ENCODE results near the gene CACNA1D. TPM values are rescaled to one million over a fixed set of nuclear protein-coding genes. Genes with fewer than 3 reads are reported as not detected.
"Not testable (repeated sequence)": the region's sequence is repeated elsewhere in the genome, so short reads cannot be mapped to it uniquely, and the experiment has no call there.

The CACNA1D gene
- total RNA-seq, 1 experiment from 2014 or later = not detected

GRCh38 chr3:53628536-53629401 is 134.4 kb downstream of the CACNA1D start:
- H3K9me3 ChIP-seq (replicated peaks) = no peaks in the 10 kb centered on the region
- no peak overlapping the region for H3K4me3 ChIP-seq
- H3K27me3 ChIP-seq (replicated peaks) = peaks cover 3% of the 10 kb centered on the region; the same call in 1 of the 2 replicates
- no peaks in the 10 kb centered on the region for H3K4me1 ChIP-seq (replicated peaks)
- H3K27ac ChIP-seq = no peak overlapping the region
- DNase-seq (ENCODE audit: low read depth in 1 of 2, low spot score in 2 of 2) = no peak
- no peaks in the 10 kb centered on the region for H3K36me3 ChIP-seq

GRCh38 chr3:53629402-53629723 is 135.0 kb downstream of the CACNA1D start:
- no peaks in the 10 kb centered on the region for H3K9me3 ChIP-seq (replicated peaks)
- H3K36me3 ChIP-seq = no peaks in the 10 kb centered on the region
- no peaks in the 10 kb centered on the region for H3K4me1 ChIP-seq (replicated peaks)
- no peak overlapping the region for H3K27ac ChIP-seq
- peaks cover 5% of the 10 kb centered on the region; the same call in 1 of the 2 replicates for H3K27me3 ChIP-seq (replicated peaks)
- no peak overlapping the region for H3K4me3 ChIP-seq
- no peak for DNase-seq (ENCODE audit: low read depth in 1 of 2, low spot score in 2 of 2)

- no peak for DNase-seq (ENCODE audit: low read depth in 1 of 2, low spot score in 2 of 2)
- Histone ChIP-seq H3K27me3 (replicated peaks) (peaks cover 5% of the 10 kb centered on the region; the same call in 1 of the 2 replicates), H3K27ac (no peak overlapping the region), H3K4me3 (no peak overlapping the region), H3K4me1 (replicated peaks) (no peaks in the 10 kb centered on the region), H3K9me3 (replicated peaks) (no peaks in the 10 kb centered on the region), H3K36me3 (no peaks in the 10 kb centered on the region)
Observed at GRCh38 chr3:53630547-53630946, 136.1 kb downstream of the CACNA1D start.

GRCh38 chr3:53633197-53633787 is 138.9 kb downstream of the CACNA1D start:
- Histone ChIP-seq H3K9me3 (replicated peaks) (no peaks in the 10 kb centered on the region), H3K4me3 (no peak overlapping the region), H3K36me3 (no peaks in the 10 kb centered on the region), H3K4me1 (replicated peaks) (no peaks in the 10 kb centered on the region), H3K27ac (no peak overlapping the region), H3K27me3 (replicated peaks) (peaks cover 5% of the 10 kb centered on the region; the same call in 1 of the 2 replicates)
- DNase-seq (ENCODE audit: low read depth in 1 of 2, low spot score in 2 of 2) = no peak

- DNase-seq (ENCODE audit: low read depth in 1 of 2, low spot score in 2 of 2) = no peak
- Histone ChIP-seq H3K36me3 (no peaks in the 10 kb centered on the region), H3K4me1 (replicated peaks) (no peaks in the 10 kb centered on the region), H3K27ac (no peak overlapping the region), H3K27me3 (replicated peaks) (0 out of 2 replicates have a peak, but pooled peaks cover 5% of the 10 kb centered on the region), H3K4me3 (no peak overlapping the region), H3K9me3 (replicated peaks) (no peaks in the 10 kb centered on the region)
Observed at GRCh38 chr3:53635041-53635440, 140.6 kb downstream of the CACNA1D start.

- not testable (repeated sequence) for H3K27ac ChIP-seq; H3K4me3 ChIP-seq; H3K27me3 ChIP-seq (replicated peaks); H3K9me3 ChIP-seq (replicated peaks); DNase-seq (ENCODE audit: low read depth in 1 of 2, low spot score in 2 of 2); H3K36me3 ChIP-seq; H3K4me1 ChIP-seq (replicated peaks)
Observed at GRCh38 chr3:53638806-53639205, 144.4 kb downstream of the CACNA1D start.

GRCh38 chr3:53641397-53641796 is 147.0 kb downstream of the CACNA1D start:
- Histone ChIP-seq H3K9me3 (replicated peaks) (no peaks in the 10 kb centered on the region), H3K4me1 (replicated peaks) (no peaks in the 10 kb centered on the region), H3K27me3 (replicated peaks) (no peaks in the 10 kb centered on the region), H3K36me3 (no peaks in the 10 kb centered on the region), H3K27ac (no peak overlapping the region), H3K4me3 (no peak overlapping the region)
- no peak for DNase-seq (ENCODE audit: low read depth in 1 of 2, low spot score in 2 of 2)

- no peaks in the 10 kb centered on the region for H3K9me3 ChIP-seq (replicated peaks)
- no peaks in the 10 kb centered on the region for H3K36me3 ChIP-seq
- H3K4me3 ChIP-seq = no peak overlapping the region
- H3K27me3 ChIP-seq (replicated peaks) = no peaks in the 10 kb centered on the region
- no peak overlapping the region for H3K27ac ChIP-seq
- no peak for DNase-seq (ENCODE audit: low read depth in 1 of 2, low spot score in 2 of 2)
- H3K4me1 ChIP-seq (replicated peaks) = no peaks in the 10 kb centered on the region
Observed at GRCh38 chr3:53642211-53642610, 147.8 kb downstream of the CACNA1D start.

GRCh38 chr3:53643757-53644156 is 149.3 kb downstream of the CACNA1D start:
- H3K4me3 ChIP-seq = no peak overlapping the region
- no peaks in the 10 kb centered on the region for H3K9me3 ChIP-seq (replicated peaks)
- H3K36me3 ChIP-seq = no peaks in the 10 kb centered on the region
- no peak overlapping the region for H3K27ac ChIP-seq
- H3K4me1 ChIP-seq (replicated peaks) = no peaks in the 10 kb centered on the region
- H3K27me3 ChIP-seq (replicated peaks) = no peaks in the 10 kb centered on the region
- no peak for DNase-seq (ENCODE audit: low read depth in 1 of 2, low spot score in 2 of 2)

GRCh38 chr3:53645754-53646153 is 151.3 kb downstream of the CACNA1D start:
- DNase-seq (ENCODE audit: low read depth in 1 of 2, low spot score in 2 of 2) = no peak
- H3K4me3 ChIP-seq = no peak overlapping the region
- H3K27me3 ChIP-seq (replicated peaks) = no peaks in the 10 kb centered on the region
- H3K9me3 ChIP-seq (replicated peaks) = no peaks in the 10 kb centered on the region
- H3K27ac ChIP-seq = no peak overlapping the region
- no peaks in the 10 kb centered on the region for H3K36me3 ChIP-seq
- H3K4me1 ChIP-seq (replicated peaks) = no peaks in the 10 kb centered on the region

GRCh38 chr3:53646723-53647122 is 152.3 kb downstream of the CACNA1D start:
- Histone ChIP-seq H3K36me3 (no peaks in the 10 kb centered on the region), H3K27ac (no peak overlapping the region), H3K4me1 (replicated peaks) (no peaks in the 10 kb centered on the region), H3K9me3 (replicated peaks) (no peaks in the 10 kb centered on the region), H3K4me3 (no peak overlapping the region), H3K27me3 (replicated peaks) (no peaks in the 10 kb centered on the region)
- no peak for DNase-seq (ENCODE audit: low read depth in 1 of 2, low spot score in 2 of 2)

GRCh38 chr3:53649816-53650215 is 155.4 kb downstream of the CACNA1D start:
- Histone ChIP-seq H3K4me3 (no peak overlapping the region), H3K27me3 (replicated peaks) (no peaks in the 10 kb centered on the region), H3K4me1 (replicated peaks) (no peaks in the 10 kb centered on the region), H3K36me3 (no peaks in the 10 kb centered on the region), H3K27ac (no peak overlapping the region), H3K9me3 (replicated peaks) (no peaks in the 10 kb centered on the region)
- no peak for DNase-seq (ENCODE audit: low read depth in 1 of 2, low spot score in 2 of 2)

- no peak for DNase-seq (ENCODE audit: low read depth in 1 of 2, low spot score in 2 of 2)
- no peaks in the 10 kb centered on the region for H3K9me3 ChIP-seq (replicated peaks)
- no peaks in the 10 kb centered on the region for H3K27me3 ChIP-seq (replicated peaks)
- no peaks in the 10 kb centered on the region for H3K4me1 ChIP-seq (replicated peaks)
- H3K4me3 ChIP-seq = no peak overlapping the region
- no peaks in the 10 kb centered on the region for H3K36me3 ChIP-seq
- no peak overlapping the region for H3K27ac ChIP-seq
Observed at GRCh38 chr3:53650424-53650823, 156.0 kb downstream of the CACNA1D start.

- Histone ChIP-seq H3K4me1 (replicated peaks) (no peaks in the 10 kb centered on the region), H3K27ac (no peak overlapping the region), H3K36me3 (no peaks in the 10 kb centered on the region), H3K9me3 (replicated peaks) (no peaks in the 10 kb centered on the region), H3K27me3 (replicated peaks) (no peaks in the 10 kb centered on the region), H3K4me3 (no peak overlapping the region)
- no peak for DNase-seq (ENCODE audit: low read depth in 1 of 2, low spot score in 2 of 2)
Observed at GRCh38 chr3:53650928-53651661, 156.7 kb downstream of the CACNA1D start.
